ENCODE results near the gene HOXA2. TPM values are rescaled to one million over a fixed set of nuclear protein-coding genes. Genes with fewer than 3 reads are reported as not detected.

Gene HOXA2
- total and polyA plus RNA-seq, 2 donors, result 1.5 to 3.9 TPM

DNA sequence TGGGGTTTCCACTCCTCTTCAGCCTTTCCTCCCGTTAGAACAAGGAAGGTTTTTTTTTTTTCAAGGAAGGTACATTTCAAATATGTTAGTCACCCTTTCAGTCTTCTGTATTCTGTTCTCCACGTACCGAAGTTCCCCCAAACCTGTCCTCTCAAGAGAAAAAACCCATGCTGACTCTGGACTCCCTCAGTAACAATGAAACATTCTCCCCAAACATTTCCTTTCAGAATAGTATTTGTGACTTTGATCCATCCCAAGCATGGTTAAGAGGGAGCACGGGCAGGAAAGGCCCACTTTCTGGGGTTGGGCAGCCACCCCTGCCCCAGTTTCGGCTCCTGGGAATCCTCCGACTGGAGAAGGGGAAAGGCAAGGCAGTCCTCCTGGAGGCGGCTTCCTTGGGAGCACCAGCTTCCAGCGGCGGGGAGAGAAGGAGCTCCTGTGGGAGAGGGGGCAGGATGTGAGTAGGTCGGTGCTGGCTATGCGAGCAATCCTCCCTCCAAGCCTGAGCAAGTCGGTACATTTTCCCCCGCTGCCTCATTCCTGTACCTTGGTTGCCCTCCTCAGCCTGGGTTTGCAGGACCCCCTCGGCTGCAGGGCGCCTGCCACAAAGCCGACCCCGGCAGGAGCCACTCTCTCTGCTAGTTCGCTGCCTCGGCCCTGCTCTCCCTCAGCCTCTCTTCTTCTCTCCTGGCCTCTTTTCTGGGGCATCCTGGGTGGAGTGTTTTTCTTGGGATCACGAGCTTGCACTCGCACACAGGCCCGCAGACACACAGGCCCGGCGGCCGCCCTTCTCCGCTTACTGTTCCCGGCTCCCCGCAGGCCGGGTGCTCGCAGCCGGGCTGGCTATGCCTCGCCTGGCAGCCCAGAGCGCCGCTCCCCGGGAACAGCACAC lies 4.6 kb downstream of the HOXA2 start:
- Histone ChIP-seq H3K27me3 (ENCODE audit: control insufficient read depth in 2 of 2, insufficient read depth in 1 of 2, low read length in 1 of 2) (peaks cover 86 to 100% of the 10 kb centered on the region in 2 donors), H3K4me3 (ENCODE audit: low read length in 2 of 2) (peak overlapping the region; percentile 5 to 66), H3K36me3 (ENCODE audit: control insufficient read depth in 2 of 2, insufficient read depth in 2 of 2, low read length in 1 of 2) (peaks cover 0 to 2% of the 10 kb centered on the region in 2 donors), H3K4me1 (ENCODE audit: control insufficient read depth in 2 of 2, insufficient read depth in 2 of 2, low read length in 2 of 2) (peaks cover 13 to 30% of the 10 kb centered on the region in 2 donors), H3K27ac (ENCODE audit: low read depth in 1 of 2, low read length in 1 of 2) (peak overlapping the region; percentile 61 to 64), H3K9me3 (ENCODE audit: control insufficient read depth in 2 of 2, insufficient read depth in 1 of 2, low read length in 1 of 2) (no peaks in the 10 kb centered on the region)
- WGBS, result 21% methylated on average over 35 of the region's 35 CpGs
- DNase-seq (ENCODE audit: low read depth in 6 of 9, low spot score in 9 of 9), result no peak

GRCh38 chr7:27096768-27097514 lies 5.5 kb downstream of the HOXA2 start:
- Histone ChIP-seq H3K27ac (ENCODE audit: low read depth in 1 of 2, low read length in 1 of 2) (peak overlapping the region in 1 of 2 donors; percentile 41), H3K36me3 (ENCODE audit: control insufficient read depth in 2 of 2, insufficient read depth in 2 of 2, low read length in 1 of 2) (peaks cover 0 to 2% of the 10 kb centered on the region in 2 donors), H3K4me1 (ENCODE audit: control insufficient read depth in 2 of 2, insufficient read depth in 2 of 2, low read length in 2 of 2) (peaks cover 13 to 30% of the 10 kb centered on the region in 2 donors), H3K9me3 (ENCODE audit: control insufficient read depth in 2 of 2, insufficient read depth in 1 of 2, low read length in 1 of 2) (no peaks in the 10 kb centered on the region), H3K27me3 (ENCODE audit: control insufficient read depth in 2 of 2, insufficient read depth in 1 of 2, low read length in 1 of 2) (peaks cover 87 to 100% of the 10 kb centered on the region in 2 donors), H3K4me3 (ENCODE audit: low read length in 2 of 2) (peak overlapping the region; percentile 65 to 66)
- WGBS, result 2% methylated on average over 41 of the region's 41 CpGs
- DNase-seq (ENCODE audit: low read depth in 6 of 9, low spot score in 9 of 9), result no peak

DNA sequence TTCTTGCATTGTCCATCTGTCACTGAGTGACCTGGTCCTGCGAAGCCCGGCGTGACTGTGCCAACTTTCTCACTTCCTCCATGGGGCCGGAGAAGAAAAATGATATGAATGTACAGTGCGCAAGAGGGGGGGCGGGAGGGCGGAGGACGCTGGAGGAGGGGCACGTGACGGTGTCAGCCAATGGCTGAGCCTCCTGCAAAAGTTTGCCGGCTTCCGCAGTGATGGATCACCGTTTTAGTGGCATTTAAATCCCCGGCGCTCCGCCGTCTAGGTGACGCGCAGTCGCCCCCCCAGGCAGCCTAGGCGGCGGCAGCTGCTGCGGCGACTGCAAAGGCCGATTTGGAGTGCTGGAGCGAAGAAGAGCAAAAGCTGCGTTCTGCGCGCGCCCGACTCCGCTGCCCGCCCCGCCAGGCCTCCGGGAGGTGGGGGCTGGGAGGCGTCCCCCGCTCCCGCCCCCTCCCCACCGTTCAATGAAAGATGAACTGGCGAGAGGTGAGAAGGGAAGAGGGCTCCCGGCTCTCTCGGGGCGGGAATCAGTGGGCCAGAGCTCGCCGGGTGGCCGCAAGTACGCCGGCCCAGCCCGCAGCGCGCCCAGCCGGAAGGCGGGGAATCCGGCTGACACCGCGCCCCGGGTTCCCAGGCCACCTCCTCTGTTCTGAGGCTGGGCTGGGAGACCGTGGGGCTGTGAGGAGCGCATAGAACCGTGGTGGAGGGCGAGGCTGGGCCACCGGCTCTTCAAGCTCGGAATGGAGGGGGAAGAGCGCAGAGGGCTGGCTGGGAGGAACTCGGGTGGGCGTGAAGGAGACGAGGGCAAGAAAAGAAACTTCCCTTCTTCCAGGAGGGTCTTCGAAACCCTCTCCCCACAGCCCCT lies 6.4 kb downstream of the HOXA2 start, which contains the start of gene HOXA1:
Gene HOXA1, minus strand, starts transcription at position 104 of the 871 bp plus-strand sequence. Its CDS starts 88 bp downstream, at position 16.
- WGBS, result under 1% methylated on average over 68 of the region's 68 CpGs
- Histone ChIP-seq H3K36me3 (ENCODE audit: control insufficient read depth in 2 of 2, insufficient read depth in 2 of 2, low read length in 1 of 2) (peaks cover 0 to 2% of the 10 kb centered on the region in 2 donors), H3K27ac (ENCODE audit: low read depth in 1 of 2, low read length in 1 of 2) (peak within 1 kb of the TSS; percentile 41 to 60), H3K9me3 (ENCODE audit: control insufficient read depth in 2 of 2, insufficient read depth in 1 of 2, low read length in 1 of 2) (no peaks in the 10 kb centered on the region), H3K4me3 (ENCODE audit: low read length in 2 of 2) (peak within 1 kb of the TSS; percentile 65 to 66), H3K27me3 (ENCODE audit: control insufficient read depth in 2 of 2, insufficient read depth in 1 of 2, low read length in 1 of 2) (peaks cover 87 to 100% of the 10 kb centered on the region in 2 donors), H3K4me1 (ENCODE audit: control insufficient read depth in 2 of 2, insufficient read depth in 2 of 2, low read length in 2 of 2) (peaks cover 13 to 30% of the 10 kb centered on the region in 2 donors)
- peak; percentile 41 to 87 (median 64) for DNase-seq (ENCODE audit: low read depth in 6 of 9, low spot score in 9 of 9)

GRCh38 chr7:27095050-27095896 lies 7.2 kb downstream of the HOXA2 start:
- WGBS, result 7% methylated on average over 33 of the region's 33 CpGs
- peaks cover 88 to 100% of the 10 kb centered on the region in 2 donors for H3K27me3 ChIP-seq (ENCODE audit: control insufficient read depth in 2 of 2, insufficient read depth in 1 of 2, low read length in 1 of 2)
- DNase-seq (ENCODE audit: low read depth in 6 of 9, low spot score in 9 of 9), result no peak

GRCh38 chr7:27094304-27095049 lies 8.0 kb downstream of the HOXA2 start:
- Histone ChIP-seq H3K27ac (ENCODE audit: low read depth in 1 of 2, low read length in 1 of 2) (no peak overlapping the region), H3K36me3 (ENCODE audit: control insufficient read depth in 2 of 2, insufficient read depth in 2 of 2, low read length in 1 of 2) (no peaks in the 10 kb centered on the region), H3K27me3 (ENCODE audit: control insufficient read depth in 2 of 2, insufficient read depth in 1 of 2, low read length in 1 of 2) (peaks cover 89 to 100% of the 10 kb centered on the region in 2 donors), H3K4me3 (ENCODE audit: low read length in 2 of 2) (no peak overlapping the region), H3K9me3 (ENCODE audit: control insufficient read depth in 2 of 2, insufficient read depth in 1 of 2, low read length in 1 of 2) (no peaks in the 10 kb centered on the region), H3K4me1 (ENCODE audit: control insufficient read depth in 2 of 2, insufficient read depth in 2 of 2, low read length in 2 of 2) (peaks cover 13 to 30% of the 10 kb centered on the region in 2 donors)
- DNase-seq (ENCODE audit: low read depth in 6 of 9, low spot score in 9 of 9), result no peak
- 28% methylated on average over 29 of the region's 29 CpGs for WGBS

More at GRCh38 chr7:27095050-27095896, 7.2 kb downstream of the HOXA2 start:
- H3K4me3 ChIP-seq (ENCODE audit: low read length in 2 of 2), result peak overlapping the region; percentile 65 to 66
- H3K4me1 ChIP-seq (ENCODE audit: control insufficient read depth in 2 of 2, insufficient read depth in 2 of 2, low read length in 2 of 2), result peaks cover 13 to 30% of the 10 kb centered on the region in 2 donors
- H3K9me3 ChIP-seq (ENCODE audit: control insufficient read depth in 2 of 2, insufficient read depth in 1 of 2, low read length in 1 of 2), result no peaks in the 10 kb centered on the region
- H3K27ac ChIP-seq (ENCODE audit: low read depth in 1 of 2, low read length in 1 of 2), result no peak overlapping the region
- H3K36me3 ChIP-seq (ENCODE audit: control insufficient read depth in 2 of 2, insufficient read depth in 2 of 2, low read length in 1 of 2), result no peaks in the 10 kb centered on the region

DNA sequence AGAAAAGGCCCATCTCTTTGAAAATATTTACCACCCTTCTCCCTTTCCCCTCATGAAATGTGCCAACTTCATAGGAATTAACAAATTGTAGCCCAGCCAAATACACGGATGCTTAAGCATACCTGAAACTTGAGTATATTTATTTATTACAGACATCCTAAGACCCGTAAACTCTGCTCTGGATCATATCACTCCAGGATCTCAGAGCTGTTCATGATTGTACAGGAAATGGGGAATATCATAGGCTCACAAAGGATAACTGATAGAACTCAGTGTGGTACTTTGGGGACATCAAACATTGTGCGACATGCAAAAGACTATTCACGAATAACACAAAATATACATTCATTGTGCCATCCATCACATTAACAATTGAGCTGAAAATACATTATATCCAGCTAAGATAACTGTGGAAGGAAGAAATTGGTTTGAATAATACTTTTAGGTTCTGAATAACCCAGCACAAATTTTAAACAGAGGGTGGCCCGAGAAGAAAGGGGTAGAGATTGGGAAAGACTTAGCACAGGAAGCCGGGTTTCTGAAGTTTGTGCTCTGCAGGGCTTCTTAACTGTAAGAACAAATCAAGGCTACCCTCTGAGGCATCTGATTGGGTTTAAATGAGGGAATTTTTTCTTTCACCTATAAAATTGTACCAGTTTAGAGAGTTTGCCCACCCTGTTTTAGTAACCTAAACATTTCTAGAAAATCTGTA lies 9.1 kb downstream of the HOXA2 start:
- Histone ChIP-seq H3K9me3 (ENCODE audit: control insufficient read depth in 2 of 2, insufficient read depth in 1 of 2, low read length in 1 of 2) (no peaks in the 10 kb centered on the region), H3K36me3 (ENCODE audit: control insufficient read depth in 2 of 2, insufficient read depth in 2 of 2, low read length in 1 of 2) (no peaks in the 10 kb centered on the region), H3K4me3 (ENCODE audit: low read length in 2 of 2) (no peak overlapping the region), H3K27ac (ENCODE audit: low read depth in 1 of 2, low read length in 1 of 2) (no peak overlapping the region), H3K27me3 (ENCODE audit: control insufficient read depth in 2 of 2, insufficient read depth in 1 of 2, low read length in 1 of 2) (peaks cover 81 to 100% of the 10 kb centered on the region in 2 donors), H3K4me1 (ENCODE audit: control insufficient read depth in 2 of 2, insufficient read depth in 2 of 2, low read length in 2 of 2) (peaks cover 11 to 24% of the 10 kb centered on the region in 2 donors)
- no peak for DNase-seq (ENCODE audit: low read depth in 6 of 9, low spot score in 9 of 9)
- 48% methylated on average over 6 of the region's 6 CpGs for WGBS

GRCh38 chr7:27092819-27093110 lies 9.7 kb downstream of the HOXA2 start:
- WGBS, result 88% methylated on average over 1 of the region's 1 CpG
- no peak overlapping the region for H3K4me3 ChIP-seq (ENCODE audit: low read length in 2 of 2)
- peaks cover 0 to 3% of the 10 kb centered on the region in 2 donors for H3K9me3 ChIP-seq (ENCODE audit: control insufficient read depth in 2 of 2, insufficient read depth in 1 of 2, low read length in 1 of 2)
- H3K36me3 ChIP-seq (ENCODE audit: control insufficient read depth in 2 of 2, insufficient read depth in 2 of 2, low read length in 1 of 2), result no peaks in the 10 kb centered on the region
- peaks cover 9 to 23% of the 10 kb centered on the region in 2 donors for H3K4me1 ChIP-seq (ENCODE audit: control insufficient read depth in 2 of 2, insufficient read depth in 2 of 2, low read length in 2 of 2)
- H3K27me3 ChIP-seq (ENCODE audit: control insufficient read depth in 2 of 2, insufficient read depth in 1 of 2, low read length in 1 of 2), result peaks cover 80 to 100% of the 10 kb centered on the region in 2 donors
- H3K27ac ChIP-seq (ENCODE audit: low read depth in 1 of 2, low read length in 1 of 2), result no peak overlapping the region
- no peak for DNase-seq (ENCODE audit: low read depth in 6 of 9, low spot score in 9 of 9)
